ENCODE results near the gene SLC6A9. TPM values are rescaled to one million over a fixed set of nuclear protein-coding genes. Genes with fewer than 3 reads are reported as not detected.
A peak's percentile ranks its signal among the peaks of the same experiment; 100 is the strongest.

The SLC6A9 gene
- total and polyA plus RNA-seq, 2 of the 8 experiments (the other 6 are each of a cell fraction or from before 2014, with no cell fraction given), result 20.2 to 24.2 TPM

DNA sequence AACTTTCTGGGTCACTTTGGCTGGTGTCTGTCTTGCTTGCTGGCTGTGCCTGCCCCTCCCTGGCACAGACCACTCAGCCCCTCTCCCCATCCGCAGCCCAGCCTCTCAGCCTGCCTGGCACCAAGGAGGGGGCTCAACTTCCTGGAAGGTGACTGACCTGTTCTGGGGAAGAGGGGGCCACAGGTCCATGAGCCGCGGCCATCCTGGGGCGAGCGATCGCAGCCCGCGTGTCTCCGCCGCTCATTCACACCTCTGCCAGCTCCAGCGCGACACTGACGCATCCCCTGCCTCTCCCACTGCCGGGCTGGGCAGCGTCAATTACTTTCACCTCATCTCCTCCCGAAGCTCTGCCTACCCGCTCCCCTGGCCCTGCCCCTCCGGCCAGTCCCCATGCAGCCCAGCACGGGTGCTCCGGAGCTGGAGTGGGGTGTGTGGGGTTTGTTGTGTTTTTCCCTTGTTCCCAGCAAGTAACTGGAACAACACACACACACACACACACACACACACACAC lies 14.3 kb downstream of the SLC6A9 start:
- H2BK20ac ChIP-seq (ENCODE audit: low read length), result no peak overlapping the region
- WGBS, 2 experiments (ENCODE audit: extremely low coverage in 1 of 2, insufficient coverage in 1 of 2, insufficient read length in 1 of 2, insufficient replicate concordance in 2 of 2, low coverage in 1 of 2, low lambda C conversion rate in 2 of 2, missing lambda C conversion rate in 1 of 2), result 89% methylated on average over 10 of the region's 20 CpGs; no CpG with 5 or more reads in 1 of the 2 experiments
- CTCF ChIA-PET (ENCODE audit: partially characterized antibody), result interaction anchor here (0.6 to 16.6 kb wide), 7 partner anchors 14 to 31 kb away, joined by 3 to 252 read pairs (median 3); partner anchors contain the start of gene SLC6A9
- no peak for DNase-seq (ENCODE audit: low read depth in 1 of 2, low spot score in 2 of 2)
- H2AFZ ChIP-seq (ENCODE audit: low read length), result no peak overlapping the region
- no peak overlapping the region for H3K4me3 ChIP-seq (ENCODE audit: extremely low read depth in 1 of 4, insufficient read depth in 2 of 4, low read depth in 3 of 4, low read length in 4 of 4)
- no peak overlapping the region for H3K4me2 ChIP-seq (ENCODE audit: insufficient read depth in 1 of 2, low read depth in 2 of 2, low read length in 2 of 2)
- H4K91ac ChIP-seq (replicated peaks; ENCODE audit: insufficient read length, low read length), result no peak overlapping the region
- no peak overlapping the region for H3K23ac ChIP-seq (ENCODE audit: insufficient read length)
- H3K56ac ChIP-seq (replicated peaks; ENCODE audit: insufficient read length, low read depth, low read length), result no peak overlapping the region
- H3K9me3 ChIP-seq (ENCODE audit: insufficient read depth in 2 of 2, low read depth in 1 of 2, low read length in 1 of 2), result no peaks in the 10 kb centered on the region
- peaks cover 0 to 8% (median 2%) of the 10 kb centered on the region in 4 experiments; a peak in 4 of 7 replicates for H3K4me1 ChIP-seq (replicated peaks in 1 of 4; ENCODE audit: control insufficient read depth in 3 of 4, insufficient read depth in 4 of 4, low read length in 3 of 4)
- H3K27ac ChIP-seq (ENCODE audit: low read depth, low read length), result no peak overlapping the region
- H2BK120ac ChIP-seq (replicated peaks; ENCODE audit: low read depth, low read length), result no peak overlapping the region
- H2BK5ac ChIP-seq (ENCODE audit: low read depth, low read length), result no peak overlapping the region
- H3K4ac ChIP-seq (replicated peaks; ENCODE audit: insufficient read length, low read depth, low read length), result no peak overlapping the region
- H2AK5ac ChIP-seq (ENCODE audit: low read depth, low read length), result no peak overlapping the region
- no peak overlapping the region; the same call in 1 of the 2 replicates for H3K18ac ChIP-seq (ENCODE audit: extremely low read depth, low read length)
- H3K79me2 ChIP-seq (ENCODE audit: control insufficient read depth in 1 of 2, insufficient read depth in 2 of 2, low read length in 2 of 2), result no peaks in the 10 kb centered on the region
- no peak overlapping the region for H3K9ac ChIP-seq (replicated peaks in 1 of 4; ENCODE audit: extremely low read depth in 1 of 4, low read depth in 3 of 4, low read length in 3 of 4)
- H3K36me3 ChIP-seq (ENCODE audit: control insufficient read depth in 2 of 4, insufficient read depth in 4 of 4, low read length in 3 of 4), result peaks cover 0 to 4% (median 4%) of the 10 kb centered on the region in 4 experiments; a peak in 4 of 8 replicates
- POLR2A ChIA-PET (ENCODE audit: partially characterized antibody), result interaction anchor here (1.6 to 27.1 kb wide), 4 partner anchors 7 to 42 kb away, joined by 4 to 544 read pairs (median 275); partner anchors contain the start of genes ATP6V0B and SLC6A9
- H3K23me2 ChIP-seq (ENCODE audit: low read depth, low read length), result no peaks in the 10 kb centered on the region
- H3K79me1 ChIP-seq (ENCODE audit: low read depth, low read length), result 0 out of 2 replicates have a peak, but pooled peaks cover 3% of the 10 kb centered on the region
- TF ChIP-seq EP300 (IDR thresholded peaks at IDR 0.05; ENCODE audit: borderline replicate concordance in 1 of 2, low read depth in 2 of 2, low read length in 2 of 2) (no peak), SP1 (IDR thresholded peaks at IDR 0.05; ENCODE audit: low read depth, low read length) (no peak)
- H4K20me1 ChIP-seq (replicated peaks in 1 of 2; ENCODE audit: control insufficient read depth in 1 of 2, insufficient read depth in 2 of 2, low read length in 2 of 2), result peaks cover 0 to 12% of the 10 kb centered on the region in 2 experiments
- no peak for FAIRE-seq
- H2BK12ac ChIP-seq (ENCODE audit: low read depth, low read length), result no peak overlapping the region
- no peak overlapping the region for H4K5ac ChIP-seq (ENCODE audit: insufficient read length, low read depth, low read length)
- H3K14ac ChIP-seq (ENCODE audit: insufficient read length), result no peak overlapping the region
- no peak overlapping the region for H2BK15ac ChIP-seq (ENCODE audit: low read length)
- no peaks in the 10 kb centered on the region for H3K27me3 ChIP-seq (replicated peaks in 1 of 4; ENCODE audit: control insufficient read depth in 3 of 4, extremely low read depth in 1 of 4, insufficient read depth in 3 of 4, low read length in 3 of 4)
- peak overlapping the region; percentile 57; the same call in 1 of the 2 replicates for H4K8ac ChIP-seq (ENCODE audit: extremely low read depth, insufficient read depth, low read length)

Measured in H1 (cell line).